BLaER1 (cell line): Measurements from ENCODE around the gene ZNF750.

Experiments
- H3K27ac ChIP-seq: shearing (Covaris generic); formaldehyde crosslinking; 2 replicates; pipeline ENCODE4 v1.8.1; 2022
- H3K27me3 ChIP-seq: shearing (Covaris generic); formaldehyde crosslinking; 2 replicates; pipeline ENCODE4 v1.8.1; 2022
- H3K36me3 ChIP-seq: shearing (Covaris generic); formaldehyde crosslinking; 2 replicates; pipeline ENCODE4 v1.8.1; 2022
- H3K4me1 ChIP-seq: shearing (Covaris generic); formaldehyde crosslinking; 2 replicates; pipeline ENCODE4 v1.8.1; 2022
- H3K4me2 ChIP-seq: shearing (Covaris generic); formaldehyde crosslinking; 2 replicates; pipeline ENCODE4 v1.8.1; 2022
- H3K4me3 ChIP-seq: shearing (Covaris generic); formaldehyde crosslinking; 2 replicates; pipeline ENCODE4 v1.8.1; 2022
- H3K9ac ChIP-seq: shearing (Covaris generic); formaldehyde crosslinking; 2 replicates; pipeline ENCODE4 v1.8.1; 2022
- H3K9me3 ChIP-seq: shearing (Covaris generic); formaldehyde crosslinking; 2 replicates; pipeline ENCODE4 v1.8.1; 2022
- H4K20me1 ChIP-seq: shearing (Covaris generic); formaldehyde crosslinking; 2 replicates; pipeline ENCODE4 v1.8.1; 2022
- Cebpa-rat ChIP-seq: shearing (Covaris generic); IDR thresholded peaks from 2 replicates; pipeline ENCODE4 v1.8.1; 2022

The ZNF750 gene

DNA sequence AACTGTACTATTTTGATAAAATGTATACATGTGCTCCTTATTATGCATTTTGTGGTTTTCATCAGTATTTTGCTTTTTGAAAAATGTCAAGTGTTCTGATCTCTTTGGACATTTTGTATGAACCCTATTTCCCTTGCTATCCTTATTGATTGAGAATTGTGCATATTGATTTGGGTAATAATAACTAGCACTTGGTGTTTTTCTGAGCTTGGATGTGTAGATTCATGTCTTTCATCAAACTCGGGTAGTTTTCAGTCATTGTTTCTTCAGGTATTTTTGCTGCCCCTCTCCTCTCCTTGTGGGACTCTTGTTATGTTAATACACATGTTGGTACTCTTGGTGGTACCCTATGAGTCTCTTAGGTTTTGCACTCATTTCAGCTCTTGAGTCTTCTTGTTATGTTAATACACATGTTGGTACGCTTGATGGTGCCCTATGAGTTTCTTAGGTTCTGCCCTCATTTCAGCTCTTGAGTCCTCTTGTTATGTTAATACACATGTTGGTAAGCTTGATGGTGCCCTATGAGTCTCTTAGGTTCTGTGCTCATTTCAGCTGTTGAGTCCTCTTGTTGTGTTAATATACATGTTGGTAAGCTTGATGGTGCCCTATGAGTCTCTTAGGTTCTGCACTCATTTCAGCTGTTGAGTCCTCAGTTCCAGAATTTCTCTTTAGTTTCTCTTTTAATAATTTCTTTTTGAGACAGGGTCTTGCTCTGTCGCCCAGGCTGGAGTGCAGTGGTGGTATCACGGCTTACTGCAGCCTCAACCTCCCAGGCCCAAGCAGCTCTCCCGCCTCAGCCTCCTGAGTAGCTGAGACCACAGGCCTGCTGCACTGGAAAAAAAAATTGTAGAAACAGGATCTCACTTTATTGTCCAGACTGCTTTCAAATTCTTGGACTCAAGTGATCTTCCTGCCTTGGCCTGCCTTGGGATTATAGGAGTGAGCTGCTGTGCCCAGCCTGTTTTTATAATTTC lies 19.3 kb downstream of the ZNF750 start:
- Histone ChIP-seq H3K9ac (no peak overlapping the region), H3K4me2 (no peak overlapping the region), H4K20me1 (peaks cover 13% of the 10 kb centered on the region; the same call in 1 of the 2 replicates), H3K27ac (no peak overlapping the region), H3K4me1 (peaks cover 41% of the 10 kb centered on the region), H3K27me3 (no peaks in the 10 kb centered on the region), H3K36me3 (peaks cover 66% of the 10 kb centered on the region), H3K9me3 (peaks cover 15% of the 10 kb centered on the region), H3K4me3 (no peak overlapping the region)
- no peak for TF ChIP-seq Cebpa-rat

DNA sequence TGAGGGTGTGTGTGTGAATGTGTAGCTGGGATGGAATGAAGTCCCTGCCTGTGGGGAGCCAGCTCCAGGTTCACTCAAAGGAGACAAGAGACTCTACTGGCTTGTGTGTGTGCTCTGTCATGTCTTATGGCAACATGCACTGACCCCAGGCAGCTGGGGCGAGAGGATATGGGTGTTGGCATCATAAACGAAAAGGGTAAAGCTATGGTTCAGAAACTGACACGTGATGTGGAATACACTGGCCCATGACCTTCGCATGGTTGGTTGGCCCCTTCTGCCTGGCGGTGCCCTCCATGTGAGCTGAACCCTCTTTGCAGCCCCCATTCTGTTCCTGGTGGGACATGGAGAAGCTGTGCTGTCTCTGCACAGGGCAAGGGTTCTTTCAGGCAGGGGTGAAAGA lies 21.9 kb downstream of the ZNF750 start:
- no peak overlapping the region for H3K4me3 ChIP-seq
- H3K9ac ChIP-seq: 0 out of 2 replicates have a peak overlapping the region, but pooled peaks have one; percentile 18
- H3K9me3 ChIP-seq: peaks cover 15% of the 10 kb centered on the region
- peak overlapping the region; percentile 25; the same call in 1 of the 2 replicates for H3K27ac ChIP-seq
- no peaks in the 10 kb centered on the region for H3K27me3 ChIP-seq
- H3K36me3 ChIP-seq: peaks cover 81% of the 10 kb centered on the region
- H3K4me2 ChIP-seq: peak overlapping the region; percentile 69
- TF ChIP-seq Cebpa-rat: no peak
- peaks cover 24% of the 10 kb centered on the region; the same call in 1 of the 2 replicates for H4K20me1 ChIP-seq
- H3K4me1 ChIP-seq: peaks cover 60% of the 10 kb centered on the region

DNA sequence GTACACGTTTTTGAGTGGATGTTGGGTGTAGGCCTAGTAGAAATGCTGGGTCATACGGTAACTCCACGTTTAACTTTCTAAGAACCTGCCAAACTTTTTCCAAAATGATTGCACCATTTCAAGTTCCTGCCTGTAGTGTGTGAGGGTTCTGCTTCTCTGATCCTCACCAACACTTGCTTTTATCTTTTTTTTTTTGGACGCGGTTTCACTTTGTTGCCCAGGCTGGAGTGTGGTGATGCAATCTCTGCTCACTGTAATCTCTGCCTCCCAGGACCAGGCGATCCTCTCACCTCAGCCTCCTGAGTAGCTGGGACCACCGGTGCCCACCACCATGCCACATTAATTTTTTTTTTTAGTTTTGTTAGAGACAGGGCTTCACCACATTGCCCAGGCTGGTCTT lies 23.5 kb downstream of the ZNF750 start:
- H3K4me3 ChIP-seq: no peak overlapping the region
- H3K27me3 ChIP-seq: no peaks in the 10 kb centered on the region
- no peak overlapping the region for H3K9ac ChIP-seq
- H4K20me1 ChIP-seq: peaks cover 37% of the 10 kb centered on the region; the same call in 1 of the 2 replicates
- H3K27ac ChIP-seq: no peak overlapping the region
- peak; percentile 90 for TF ChIP-seq Cebpa-rat
- peaks cover 65% of the 10 kb centered on the region for H3K36me3 ChIP-seq
- H3K9me3 ChIP-seq: peaks cover 15% of the 10 kb centered on the region
- peak overlapping the region; percentile 22 for H3K4me2 ChIP-seq
- peaks cover 76% of the 10 kb centered on the region for H3K4me1 ChIP-seq

DNA sequence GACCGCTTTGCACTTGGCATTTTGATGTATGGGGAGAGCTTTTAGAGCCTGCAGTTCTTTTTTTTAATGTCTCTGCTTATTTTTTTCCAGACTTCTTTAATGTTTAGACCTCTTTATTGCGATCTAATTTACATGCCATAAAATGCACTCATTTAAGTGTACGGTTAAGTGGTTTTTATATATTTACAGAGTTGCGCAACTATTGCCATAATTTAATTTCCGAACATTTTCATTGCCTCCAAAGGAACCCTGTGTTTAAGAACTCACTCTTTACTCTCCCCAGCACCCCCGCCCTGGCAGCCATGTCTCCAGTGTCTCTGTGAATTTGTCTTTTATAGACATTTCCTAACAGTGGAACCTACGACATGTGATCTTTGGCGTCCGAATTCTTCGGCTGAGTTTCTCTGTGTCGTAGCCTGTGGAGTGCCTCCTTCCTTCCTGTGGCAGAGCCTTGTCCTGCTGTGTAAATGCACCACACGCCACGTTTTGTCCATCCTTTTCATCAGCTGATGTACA lies 24.0 kb downstream of the ZNF750 start:
- TF ChIP-seq Cebpa-rat: peak; percentile 93; the same call in 1 of the 2 replicates
- Histone ChIP-seq H3K27ac (no peak overlapping the region), H3K4me2 (peak overlapping the region; percentile 50), H3K9me3 (peaks cover 15% of the 10 kb centered on the region), H4K20me1 (peaks cover 42% of the 10 kb centered on the region), H3K36me3 (peaks cover 60% of the 10 kb centered on the region), H3K4me3 (no peak overlapping the region), H3K9ac (no peak overlapping the region), H3K27me3 (no peaks in the 10 kb centered on the region), H3K4me1 (peaks cover 81% of the 10 kb centered on the region)

DNA sequence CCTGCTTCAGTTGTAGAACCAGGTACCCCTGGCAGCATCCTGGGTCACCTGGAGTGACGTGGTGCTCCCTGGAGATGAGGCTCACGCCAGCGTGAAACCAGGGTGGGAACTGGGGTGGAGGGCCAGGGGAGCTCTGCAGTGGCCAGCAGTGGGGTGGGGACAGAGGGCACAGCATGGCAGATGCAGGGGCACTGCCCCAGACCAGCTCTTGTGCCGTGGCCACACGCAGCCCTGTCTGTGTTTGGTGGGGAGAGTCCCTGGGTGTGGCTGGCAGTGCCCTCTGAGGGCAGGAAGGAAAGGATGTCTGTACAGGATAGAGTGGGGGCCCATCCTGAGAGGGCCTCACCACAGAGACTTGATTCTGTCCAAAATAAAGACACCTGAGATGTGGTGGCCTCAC lies 24.5 kb downstream of the ZNF750 start:
- Histone ChIP-seq H3K4me2 (peak overlapping the region; percentile 50), H3K4me3 (no peak overlapping the region), H4K20me1 (peaks cover 47% of the 10 kb centered on the region), H3K36me3 (peaks cover 55% of the 10 kb centered on the region), H3K9me3 (peaks cover 12% of the 10 kb centered on the region), H3K27ac (no peak overlapping the region), H3K4me1 (peaks cover 86% of the 10 kb centered on the region), H3K27me3 (no peaks in the 10 kb centered on the region), H3K9ac (no peak overlapping the region)
- TF ChIP-seq Cebpa-rat: no peak

DNA sequence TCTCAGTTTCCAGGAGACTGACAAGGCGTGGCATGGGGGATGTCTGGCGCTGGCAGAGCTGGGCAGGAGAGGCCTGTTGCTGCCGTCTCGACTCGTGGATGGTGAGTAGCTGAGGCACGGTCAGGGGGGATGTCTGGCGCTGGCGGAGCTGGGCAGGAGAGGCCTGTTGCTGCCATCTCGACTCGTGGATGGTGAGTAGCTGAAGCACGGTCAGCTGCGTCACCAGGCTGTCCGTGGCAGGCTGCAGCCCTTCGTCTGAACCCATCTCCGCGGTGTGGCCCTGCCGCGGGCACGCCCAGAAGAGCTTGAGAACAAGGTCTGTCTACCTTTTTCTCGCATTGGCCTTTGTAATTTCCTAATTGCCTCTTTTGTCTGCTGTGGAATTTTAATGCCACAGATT lies 25.0 kb downstream of the ZNF750 start:
- H3K27me3 ChIP-seq: no peaks in the 10 kb centered on the region
- H3K4me2 ChIP-seq: peak overlapping the region; percentile 50; the same call in 1 of the 2 replicates
- peaks cover 92% of the 10 kb centered on the region for H3K4me1 ChIP-seq
- H3K9me3 ChIP-seq: peaks cover 6% of the 10 kb centered on the region
- TF ChIP-seq Cebpa-rat: no peak
- H3K36me3 ChIP-seq: peaks cover 49% of the 10 kb centered on the region
- H3K4me3 ChIP-seq: no peak overlapping the region
- H4K20me1 ChIP-seq: peaks cover 52% of the 10 kb centered on the region
- H3K27ac ChIP-seq: no peak overlapping the region
- no peak overlapping the region for H3K9ac ChIP-seq

DNA sequence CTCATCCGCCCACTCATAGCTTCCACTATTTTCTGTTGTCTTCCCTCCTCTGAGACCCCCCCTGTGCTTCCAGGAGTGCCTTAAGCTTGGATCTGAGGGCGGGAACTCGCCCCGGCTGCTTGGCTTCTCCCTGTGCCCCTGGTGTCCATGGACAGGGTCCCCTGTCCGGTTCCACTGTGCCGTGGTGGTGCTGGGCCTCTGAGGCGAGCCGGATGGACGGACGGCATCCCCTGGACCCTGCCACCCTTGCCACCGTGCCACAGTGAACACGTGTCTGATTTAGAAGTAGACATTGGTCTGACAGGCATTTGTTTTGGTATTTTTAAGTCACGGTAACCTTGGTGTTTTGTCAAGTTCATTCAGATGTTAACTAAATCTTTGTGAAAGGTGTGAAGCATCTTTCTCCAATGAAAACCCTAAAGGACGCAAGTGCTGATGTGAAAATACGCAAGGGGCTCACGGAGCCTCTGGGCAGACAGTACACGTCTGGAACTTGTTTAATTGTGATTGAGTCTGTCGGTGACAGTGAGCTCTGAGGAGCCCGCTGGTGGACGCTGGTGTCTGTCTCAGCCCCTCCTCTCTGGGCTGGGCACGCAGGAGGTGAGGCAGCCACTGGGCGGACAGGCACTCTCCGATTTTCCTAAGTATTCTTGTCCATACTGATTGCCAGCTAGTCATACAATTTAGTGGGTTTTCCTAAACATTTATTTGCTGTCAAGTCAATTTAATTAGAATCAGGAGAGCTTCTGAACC lies 26.3 kb downstream of the ZNF750 start:
- Histone ChIP-seq H3K9ac (no peak overlapping the region), H3K4me3 (no peak overlapping the region), H3K27me3 (no peaks in the 10 kb centered on the region), H3K9me3 (0 out of 2 replicates have a peak, but pooled peaks cover 5% of the 10 kb centered on the region), H3K4me2 (no peak overlapping the region; the same call in 1 of the 2 replicates), H3K36me3 (peaks cover 57% of the 10 kb centered on the region), H4K20me1 (peaks cover 66% of the 10 kb centered on the region), H3K27ac (no peak overlapping the region), H3K4me1 (peaks cover 92% of the 10 kb centered on the region)
- no peak for TF ChIP-seq Cebpa-rat

DNA sequence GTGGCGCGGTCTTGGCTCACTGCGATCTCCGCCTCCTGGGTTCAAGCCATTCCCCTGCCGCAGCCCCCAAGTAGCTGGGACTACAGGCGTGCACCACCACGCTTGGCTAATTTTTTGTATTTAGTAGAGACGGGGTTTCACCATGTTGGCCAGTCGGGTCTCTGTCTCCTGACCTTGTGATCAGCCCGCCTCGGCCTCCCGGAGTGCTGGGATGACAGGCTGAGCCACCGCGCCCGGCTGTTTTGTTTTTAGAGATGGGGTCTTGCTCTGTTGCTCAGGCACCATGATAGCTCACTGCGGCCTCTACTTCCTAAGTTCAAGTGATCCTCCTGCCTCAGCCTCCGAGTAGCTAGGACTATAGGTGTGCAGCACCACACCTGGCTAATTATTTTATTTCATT lies 27.2 kb downstream of the ZNF750 start:
- Histone ChIP-seq H3K27ac (no peak overlapping the region), H3K4me2 (peak overlapping the region; percentile 73), H3K9me3 (0 out of 2 replicates have a peak, but pooled peaks cover 5% of the 10 kb centered on the region), H3K36me3 (peaks cover 56% of the 10 kb centered on the region), H3K4me3 (no peak overlapping the region), H4K20me1 (peaks cover 65% of the 10 kb centered on the region), H3K27me3 (no peaks in the 10 kb centered on the region), H3K4me1 (peaks cover 83% of the 10 kb centered on the region), H3K9ac (no peak overlapping the region)
- no peak for TF ChIP-seq Cebpa-rat

DNA sequence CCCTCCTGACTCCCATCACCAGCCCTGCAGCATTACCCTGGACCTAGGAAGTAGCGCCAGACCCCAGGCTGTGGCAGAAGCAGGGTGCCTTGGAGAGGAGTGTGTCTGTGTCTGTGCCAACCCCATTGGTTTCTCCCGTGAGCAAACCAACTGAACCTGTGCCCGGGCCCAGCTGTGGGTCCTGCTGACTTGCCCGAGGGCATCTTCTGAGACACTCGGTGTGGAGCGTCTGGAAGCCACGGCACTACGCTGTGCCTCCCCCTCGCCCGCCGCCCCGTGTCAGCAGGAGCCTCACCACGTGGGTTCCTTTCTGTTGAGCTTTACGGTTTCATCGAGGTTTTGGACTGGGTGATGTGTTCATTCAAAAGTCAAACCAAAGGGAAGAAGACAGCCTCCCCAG lies 27.8 kb downstream of the ZNF750 start:
- TF ChIP-seq Cebpa-rat: no peak
- Histone ChIP-seq H3K27me3 (no peaks in the 10 kb centered on the region), H3K4me2 (peak overlapping the region; percentile 73), H3K36me3 (peaks cover 56% of the 10 kb centered on the region), H3K27ac (no peak overlapping the region), H4K20me1 (peaks cover 63% of the 10 kb centered on the region), H3K4me1 (peaks cover 78% of the 10 kb centered on the region), H3K4me3 (no peak overlapping the region), H3K9ac (0 out of 2 replicates have a peak overlapping the region, but pooled peaks have one; percentile 0), H3K9me3 (0 out of 2 replicates have a peak, but pooled peaks cover 5% of the 10 kb centered on the region)
